Measurements from ENCODE around the gene DAP.

DNA sequence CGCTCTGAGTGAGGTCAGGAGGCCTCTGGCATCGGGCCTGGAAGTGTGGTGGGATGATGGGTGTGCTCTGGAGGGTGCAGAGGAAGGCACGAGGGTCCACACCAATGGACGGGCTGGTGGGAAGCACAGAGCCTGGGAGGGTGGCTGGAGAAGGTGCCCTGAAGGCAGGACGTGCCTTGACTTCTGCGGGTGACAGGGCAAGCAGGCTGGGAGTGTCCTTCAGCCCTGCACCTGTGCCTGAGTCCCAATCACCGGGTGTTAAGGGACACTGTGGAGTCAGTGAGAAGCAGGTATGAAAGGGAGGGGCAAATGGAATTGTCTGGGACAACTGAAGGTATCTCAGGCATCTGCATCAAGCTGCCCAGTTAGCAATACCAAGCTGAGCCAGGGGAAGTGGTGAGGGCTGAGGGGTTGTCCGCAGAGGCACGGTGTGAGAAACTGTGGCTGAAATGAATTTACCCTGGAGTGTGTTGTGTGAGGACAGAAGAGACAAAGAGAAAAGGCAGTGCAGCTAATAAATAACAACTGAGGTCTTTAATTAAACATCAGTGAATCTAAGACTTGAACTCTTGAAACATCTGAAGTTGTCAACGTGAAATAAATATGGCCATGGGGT lies 50.4 kb downstream of the DAP start:
- TF ChIP-seq BHLHE40 (IDR thresholded peaks at IDR 0.05; ENCODE audit: low read depth, low read length): no peak
- TF ChIP-seq, protein P1, sequence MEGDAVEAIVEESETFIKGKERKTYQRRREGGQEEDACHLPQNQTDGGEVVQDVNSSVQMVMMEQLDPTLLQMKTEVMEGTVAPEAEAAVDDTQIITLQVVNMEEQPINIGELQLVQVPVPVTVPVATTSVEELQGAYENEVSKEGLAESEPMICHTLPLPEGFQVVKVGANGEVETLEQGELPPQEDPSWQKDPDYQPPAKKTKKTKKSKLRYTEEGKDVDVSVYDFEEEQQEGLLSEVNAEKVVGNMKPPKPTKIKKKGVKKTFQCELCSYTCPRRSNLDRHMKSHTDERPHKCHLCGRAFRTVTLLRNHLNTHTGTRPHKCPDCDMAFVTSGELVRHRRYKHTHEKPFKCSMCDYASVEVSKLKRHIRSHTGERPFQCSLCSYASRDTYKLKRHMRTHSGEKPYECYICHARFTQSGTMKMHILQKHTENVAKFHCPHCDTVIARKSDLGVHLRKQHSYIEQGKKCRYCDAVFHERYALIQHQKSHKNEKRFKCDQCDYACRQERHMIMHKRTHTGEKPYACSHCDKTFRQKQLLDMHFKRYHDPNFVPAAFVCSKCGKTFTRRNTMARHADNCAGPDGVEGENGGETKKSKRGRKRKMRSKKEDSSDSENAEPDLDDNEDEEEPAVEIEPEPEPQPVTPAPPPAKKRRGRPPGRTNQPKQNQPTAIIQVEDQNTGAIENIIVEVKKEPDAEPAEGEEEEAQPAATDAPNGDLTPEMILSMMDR (conservative IDR thresholded peaks at IDR 0.05; ENCODE audit: low read depth, low read length): no peak
- TF ChIP-seq RCOR1 (IDR thresholded peaks at IDR 0.05; ENCODE audit: insufficient replicate concordance, low read length): no peak
- TF ChIP-seq, protein P2, sequence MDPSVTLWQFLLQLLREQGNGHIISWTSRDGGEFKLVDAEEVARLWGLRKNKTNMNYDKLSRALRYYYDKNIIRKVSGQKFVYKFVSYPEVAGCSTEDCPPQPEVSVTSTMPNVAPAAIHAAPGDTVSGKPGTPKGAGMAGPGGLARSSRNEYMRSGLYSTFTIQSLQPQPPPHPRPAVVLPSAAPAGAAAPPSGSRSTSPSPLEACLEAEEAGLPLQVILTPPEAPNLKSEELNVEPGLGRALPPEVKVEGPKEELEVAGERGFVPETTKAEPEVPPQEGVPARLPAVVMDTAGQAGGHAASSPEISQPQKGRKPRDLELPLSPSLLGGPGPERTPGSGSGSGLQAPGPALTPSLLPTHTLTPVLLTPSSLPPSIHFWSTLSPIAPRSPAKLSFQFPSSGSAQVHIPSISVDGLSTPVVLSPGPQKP (IDR thresholded peaks at IDR 0.05; ENCODE audit: borderline replicate concordance, low read depth, low read length): no peak
- no peak for TF ChIP-seq MAFK (IDR thresholded peaks at IDR 0.05; ENCODE audit: low read depth, low read length)
- TF ChIP-seq RAD21 (IDR thresholded peaks at IDR 0.05; ENCODE audit: low read length): no peak
- no peak for TF ChIP-seq POLR2A (IDR thresholded peaks at IDR 0.05; ENCODE audit: low read depth, low read length)
- TF ChIP-seq, protein P3, sequence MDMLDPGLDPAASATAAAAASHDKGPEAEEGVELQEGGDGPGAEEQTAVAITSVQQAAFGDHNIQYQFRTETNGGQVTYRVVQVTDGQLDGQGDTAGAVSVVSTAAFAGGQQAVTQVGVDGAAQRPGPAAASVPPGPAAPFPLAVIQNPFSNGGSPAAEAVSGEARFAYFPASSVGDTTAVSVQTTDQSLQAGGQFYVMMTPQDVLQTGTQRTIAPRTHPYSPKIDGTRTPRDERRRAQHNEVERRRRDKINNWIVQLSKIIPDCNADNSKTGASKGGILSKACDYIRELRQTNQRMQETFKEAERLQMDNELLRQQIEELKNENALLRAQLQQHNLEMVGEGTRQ (IDR thresholded peaks at IDR 0.05; ENCODE audit: low read depth, low read length): no peak
- TF ChIP-seq RFX5 (IDR thresholded peaks at IDR 0.05; ENCODE audit: low read depth, low read length): no peak
- TF ChIP-seq MAZ (IDR thresholded peaks at IDR 0.05; ENCODE audit: borderline replicate concordance, low read depth, low read length): no peak
- no peak for TF ChIP-seq CEBPB (IDR thresholded peaks at IDR 0.05; ENCODE audit: low read depth, low read length)
- TF ChIP-seq MXI1 (IDR thresholded peaks at IDR 0.05; ENCODE audit: borderline replicate concordance, low read depth, low read length): no peak
